ENCODE data around the gene FN1.

DNA sequence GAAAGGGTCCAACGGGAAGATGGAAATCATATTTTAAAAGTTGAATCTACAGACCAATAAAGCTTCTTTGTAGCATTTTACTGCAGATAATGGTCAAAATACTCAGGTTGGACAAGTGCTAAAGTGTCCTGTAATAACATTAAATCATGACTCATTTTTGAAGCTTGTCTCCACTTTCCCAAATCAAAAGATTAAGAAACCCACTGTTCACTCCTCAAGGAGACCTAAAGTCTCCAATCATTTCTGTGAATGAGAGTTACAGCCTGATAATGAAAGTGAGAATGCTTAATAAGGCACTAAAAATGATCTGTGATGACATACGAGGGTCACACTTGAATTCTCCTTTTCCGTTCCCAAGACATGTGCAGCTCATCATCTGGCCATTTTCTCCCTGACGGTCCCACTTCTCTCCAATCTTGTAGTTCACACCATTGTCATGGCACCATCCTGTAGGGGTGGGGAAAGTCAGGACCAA lies 70.6 kb downstream of the FN1 start:
- TF ChIP-seq, protein P1, sequence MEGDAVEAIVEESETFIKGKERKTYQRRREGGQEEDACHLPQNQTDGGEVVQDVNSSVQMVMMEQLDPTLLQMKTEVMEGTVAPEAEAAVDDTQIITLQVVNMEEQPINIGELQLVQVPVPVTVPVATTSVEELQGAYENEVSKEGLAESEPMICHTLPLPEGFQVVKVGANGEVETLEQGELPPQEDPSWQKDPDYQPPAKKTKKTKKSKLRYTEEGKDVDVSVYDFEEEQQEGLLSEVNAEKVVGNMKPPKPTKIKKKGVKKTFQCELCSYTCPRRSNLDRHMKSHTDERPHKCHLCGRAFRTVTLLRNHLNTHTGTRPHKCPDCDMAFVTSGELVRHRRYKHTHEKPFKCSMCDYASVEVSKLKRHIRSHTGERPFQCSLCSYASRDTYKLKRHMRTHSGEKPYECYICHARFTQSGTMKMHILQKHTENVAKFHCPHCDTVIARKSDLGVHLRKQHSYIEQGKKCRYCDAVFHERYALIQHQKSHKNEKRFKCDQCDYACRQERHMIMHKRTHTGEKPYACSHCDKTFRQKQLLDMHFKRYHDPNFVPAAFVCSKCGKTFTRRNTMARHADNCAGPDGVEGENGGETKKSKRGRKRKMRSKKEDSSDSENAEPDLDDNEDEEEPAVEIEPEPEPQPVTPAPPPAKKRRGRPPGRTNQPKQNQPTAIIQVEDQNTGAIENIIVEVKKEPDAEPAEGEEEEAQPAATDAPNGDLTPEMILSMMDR (IDR thresholded peaks at IDR 0.05 in 4 of 5, conservative IDR thresholded peaks at IDR 0.05 in 1 of 5) = no peak
- no peak for TF ChIP-seq POLR2A (IDR thresholded peaks at IDR 0.05)

Measured in gastrocnemius medialis (tissue), 4 donors.